T1000 (cell line): ENCODE results near the gene CYLD.
A peak's percentile ranks its signal among the peaks of the same experiment; 100 is the strongest.

Experiments used
- DNase-seq: peaks from one replicate; lab custom pipeline; 2025; ENCODE audit warnings: mixed read lengths; lab: John Stamatoyannopoulos, UW

Gene CYLD

DNA sequence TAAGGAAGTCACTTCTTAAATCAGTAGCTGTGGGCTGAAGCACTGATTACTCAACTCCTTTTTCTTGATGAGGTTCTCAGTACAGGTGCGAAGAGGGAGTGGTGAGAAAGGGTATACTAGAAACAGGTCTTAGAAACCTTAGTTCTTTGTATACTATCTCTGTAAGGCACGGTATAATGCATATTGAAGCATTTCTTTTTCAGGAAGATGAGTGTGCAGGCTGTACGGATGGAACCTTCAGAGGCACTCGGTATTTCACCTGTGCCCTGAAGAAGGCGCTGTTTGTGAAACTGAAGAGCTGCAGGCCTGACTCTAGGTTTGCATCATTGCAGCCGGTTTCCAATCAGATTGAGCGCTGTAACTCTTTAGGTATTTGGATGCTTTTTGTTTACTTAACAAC, 39.2 kb downstream of the CYLD start:
- DNase-seq: no peak

DNA sequence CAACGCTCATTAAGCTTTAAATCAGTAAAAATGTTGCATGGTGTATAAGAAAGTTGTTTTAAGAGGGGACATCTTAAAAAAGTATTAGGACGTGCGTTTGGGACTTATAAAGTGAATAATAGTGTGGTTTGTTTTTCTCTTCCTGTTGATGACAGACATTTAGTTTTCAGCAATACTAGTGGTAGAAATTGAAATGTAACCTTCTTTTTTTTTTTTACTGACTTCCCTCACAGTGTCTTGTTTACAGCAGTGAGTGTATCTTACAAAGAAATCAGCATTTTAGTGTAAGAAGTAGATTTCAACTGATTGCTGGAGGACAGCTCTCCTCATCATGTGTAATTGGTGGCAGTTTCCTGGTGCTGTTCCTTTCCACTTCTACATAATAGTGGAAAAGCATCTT, 39.6 kb downstream of the CYLD start:
- DNase-seq: no peak

DNA sequence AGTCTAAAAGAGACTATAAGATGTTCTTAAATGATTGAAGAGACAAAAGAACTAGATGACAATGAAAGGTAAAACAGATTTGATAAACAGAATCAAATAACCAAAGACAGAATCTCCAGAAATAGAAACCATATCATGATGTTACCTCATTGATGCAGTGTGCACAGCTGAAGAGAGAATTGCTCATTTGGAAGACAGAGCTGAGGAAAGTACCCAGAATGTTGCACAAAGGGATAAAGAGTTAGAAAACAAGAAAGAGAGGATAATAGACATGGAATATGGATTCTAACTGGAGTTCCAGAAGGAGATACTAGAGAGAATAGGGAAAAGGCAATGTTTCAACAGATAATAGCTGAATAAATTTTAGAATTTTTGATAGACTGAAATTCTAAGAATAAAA, 47.9 kb downstream of the CYLD start:
- no peak for DNase-seq

DNA sequence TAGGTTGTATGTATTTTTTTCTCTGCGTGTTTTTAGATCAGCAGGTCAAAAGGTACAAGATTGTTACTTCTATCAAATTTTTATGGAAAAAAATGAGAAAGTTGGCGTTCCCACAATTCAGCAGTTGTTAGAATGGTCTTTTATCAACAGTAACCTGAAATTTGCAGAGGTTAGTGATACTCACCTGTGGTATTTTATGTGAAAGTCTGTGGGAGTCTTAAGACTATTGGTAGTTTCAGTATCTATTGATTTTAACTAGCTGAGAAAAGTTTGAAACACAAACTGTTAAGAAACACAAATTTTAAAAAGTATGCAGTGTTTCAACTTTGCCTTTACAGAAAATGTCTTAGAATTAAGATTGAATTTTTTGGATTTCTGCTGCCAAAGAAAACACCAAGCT, 49.6 kb downstream of the CYLD start:
- no peak for DNase-seq

DNA sequence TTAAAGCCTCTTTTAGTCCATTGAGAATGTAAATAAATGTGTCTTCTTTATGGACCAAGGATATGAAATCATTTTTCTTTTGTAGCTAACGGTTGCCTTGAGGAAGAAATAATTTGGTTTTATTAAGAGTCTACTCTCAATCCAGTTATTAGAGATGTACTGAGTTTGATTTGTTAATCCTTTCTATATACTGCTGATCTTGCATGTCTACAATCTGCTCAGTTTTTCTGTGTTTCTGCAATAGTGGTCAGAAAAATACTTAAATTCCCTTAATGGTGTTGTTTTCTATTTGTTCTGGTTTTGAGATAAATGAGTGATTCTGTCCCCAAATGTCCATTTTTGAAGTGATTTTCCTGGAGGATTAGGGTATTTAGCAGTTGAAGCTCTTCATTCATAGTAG, 54.9 kb downstream of the CYLD start:
- DNase-seq: no peak

DNA sequence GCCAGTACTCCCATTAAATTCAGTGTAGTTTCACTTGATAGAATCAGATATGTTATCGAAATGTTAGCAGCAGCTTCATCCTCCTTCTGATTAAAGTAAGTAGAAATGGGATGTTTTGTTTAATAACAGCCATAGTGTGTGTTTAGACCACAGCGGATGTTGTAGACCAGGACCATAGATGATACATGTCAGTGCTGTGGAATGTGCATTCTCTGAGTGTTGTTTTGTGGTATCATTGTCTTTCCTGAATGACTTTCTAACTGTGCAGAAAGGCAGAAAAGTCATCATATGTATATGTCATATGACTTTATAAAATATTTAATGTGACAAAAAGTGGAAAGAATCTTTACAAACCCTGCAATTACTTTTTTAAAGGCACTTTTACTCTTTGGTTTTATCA, 55.6 kb downstream of the CYLD start:
- DNase-seq: no peak

DNA sequence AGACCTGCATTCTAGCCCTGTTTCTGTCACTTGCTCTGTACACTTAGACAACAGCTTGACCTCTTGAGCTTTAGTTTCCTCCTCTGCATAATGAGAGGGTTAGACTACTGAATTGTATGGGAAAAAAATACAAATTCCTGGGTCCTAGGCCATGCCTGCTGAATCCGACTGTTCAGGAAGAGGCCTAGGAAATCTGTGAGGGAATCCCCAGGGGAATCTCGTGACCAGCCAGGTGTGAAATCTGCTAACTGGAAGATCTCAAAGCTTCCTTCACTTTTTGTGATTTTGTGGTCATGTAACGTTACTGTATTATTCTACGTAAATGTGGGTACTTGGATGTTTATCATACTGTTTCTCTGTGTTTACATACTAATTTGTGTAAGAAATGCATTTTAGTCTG, 58.2 kb downstream of the CYLD start:
- DNase-seq: no peak

DNA sequence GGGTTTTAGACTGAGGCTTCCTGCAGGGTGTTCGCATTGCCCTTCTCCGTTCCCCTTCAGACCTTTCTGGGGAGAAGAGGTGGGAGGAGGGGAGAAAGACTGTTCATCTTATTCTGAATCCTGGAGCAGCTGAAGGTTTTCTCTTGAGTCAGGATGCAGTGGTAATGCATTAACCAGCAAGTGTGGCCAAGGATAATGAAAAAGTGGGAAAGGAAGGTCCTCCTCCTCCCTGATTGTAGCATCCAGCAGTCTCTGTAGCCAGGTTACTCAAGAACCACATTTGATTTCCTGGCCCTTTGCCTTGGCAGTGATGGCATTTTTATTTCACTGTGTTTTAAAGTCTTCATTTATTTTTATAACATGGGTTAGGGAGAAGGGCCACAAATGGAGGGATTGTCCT, 59.1 kb downstream of the CYLD start:
- DNase-seq: no peak

DNA sequence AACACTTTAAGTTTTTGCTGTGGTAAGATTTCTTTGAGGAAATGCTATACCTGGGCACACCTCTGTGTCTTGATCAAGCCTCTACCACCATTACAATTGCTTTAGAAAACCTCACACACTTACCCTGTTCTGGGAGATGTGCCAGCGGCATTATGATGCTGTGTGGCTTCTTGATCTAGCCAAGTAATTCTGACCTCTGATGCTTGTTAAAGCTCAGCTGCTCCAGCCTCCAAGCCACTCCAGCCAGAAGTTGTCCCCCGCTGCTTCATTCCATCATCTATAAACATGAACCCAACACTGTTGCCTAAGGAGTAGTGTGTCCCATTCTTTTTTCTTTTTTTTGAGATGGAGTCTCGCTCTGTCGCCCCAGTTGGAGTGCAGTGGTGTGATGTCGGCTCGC, 60.1 kb downstream of the CYLD start:
- DNase-seq: no peak

DNA sequence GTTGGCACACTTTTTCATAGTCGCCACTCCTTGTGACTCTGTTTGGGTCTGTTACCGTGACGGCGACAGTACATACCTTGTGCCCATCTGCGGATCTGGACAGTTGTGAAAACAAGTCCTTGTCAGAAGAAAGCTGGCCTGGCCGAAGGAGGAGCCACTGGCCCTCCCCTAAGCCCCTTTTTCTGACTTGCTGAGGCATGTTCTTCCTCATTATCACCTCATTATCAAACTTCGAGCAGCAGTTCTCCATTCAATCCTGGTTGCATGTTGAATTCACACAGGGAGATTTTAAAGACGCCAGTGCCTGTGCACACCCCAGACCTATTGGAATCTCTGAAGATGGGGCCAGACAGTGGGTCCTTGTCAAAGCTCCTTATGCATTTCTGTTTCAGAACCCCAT, 61.1 kb downstream of the CYLD start:
- no peak for DNase-seq

DNA sequence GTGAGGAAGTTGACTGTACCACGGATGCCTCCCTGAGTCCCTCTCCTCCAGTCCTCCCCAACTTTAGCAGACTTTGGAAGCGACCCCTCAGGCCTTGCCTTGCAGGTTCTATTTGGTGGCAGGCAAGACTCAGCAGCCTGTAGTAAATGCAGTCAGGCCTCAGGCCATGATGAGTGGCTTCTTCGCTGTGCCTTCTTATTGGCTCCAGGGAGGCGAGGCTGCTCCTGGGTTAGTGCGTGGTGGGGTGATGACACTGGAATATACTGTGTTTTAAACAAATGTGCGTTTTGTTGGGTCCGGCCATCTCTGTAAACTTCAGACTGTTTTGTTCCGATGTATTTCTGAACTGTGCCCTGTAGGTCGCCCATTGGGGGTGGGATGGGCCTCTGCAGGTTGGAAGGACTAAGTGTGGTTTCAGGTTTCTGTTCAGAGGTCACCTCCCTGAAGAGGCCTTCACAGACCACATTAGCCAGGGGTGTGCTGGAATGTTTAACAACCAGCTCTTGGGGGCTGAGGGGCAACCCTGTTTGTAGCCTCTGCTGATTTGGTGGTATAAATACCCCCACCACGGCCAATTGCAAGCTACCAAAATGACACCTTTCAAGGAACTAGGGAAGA, 62.5 kb downstream of the CYLD start:
- no peak for DNase-seq

DNA sequence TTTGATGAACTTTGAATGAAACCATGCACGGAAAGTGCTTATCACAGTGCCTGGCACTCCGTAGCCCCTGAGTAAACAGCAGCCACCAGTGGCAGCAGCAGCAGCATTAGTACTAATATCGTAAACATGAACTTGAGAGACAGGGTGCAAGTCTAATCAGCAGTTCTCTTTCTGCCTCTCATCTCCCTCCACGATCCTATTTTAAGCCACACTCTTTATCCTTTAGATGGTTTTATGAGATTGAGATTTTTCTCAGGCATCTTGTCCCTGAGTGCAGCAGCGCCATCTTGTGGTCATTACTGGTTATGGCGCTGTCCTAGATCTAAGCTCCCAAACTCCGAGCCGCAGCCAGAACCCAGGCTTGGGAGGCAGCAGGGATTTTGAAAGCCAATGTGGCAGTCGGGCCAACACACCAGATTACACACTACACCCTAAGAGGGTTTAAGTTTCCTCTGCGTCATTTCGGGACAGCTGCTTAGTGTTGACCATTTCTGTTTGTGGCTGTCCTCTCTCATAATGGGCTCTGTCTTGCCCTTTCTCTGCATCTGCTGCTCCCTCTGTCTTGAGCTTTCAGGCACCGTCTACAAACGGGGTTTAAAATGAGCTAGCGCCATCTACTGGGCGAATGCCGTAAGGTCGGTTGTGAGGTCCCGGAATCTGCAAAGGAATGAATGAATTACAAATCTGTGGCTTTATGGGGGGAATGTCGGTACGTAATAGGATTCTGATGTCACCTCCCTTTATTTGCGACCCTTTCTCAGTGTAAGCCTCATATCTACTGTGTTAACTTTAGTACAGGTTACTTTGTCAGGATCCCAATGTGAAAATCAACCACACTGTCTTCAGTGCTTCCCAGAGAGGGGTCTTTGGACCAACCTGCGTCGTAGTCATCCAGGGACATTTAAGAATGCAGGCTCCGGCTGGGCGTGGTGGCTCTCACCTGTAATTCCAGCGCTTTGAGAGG, 64.5 kb downstream of the CYLD start:
- peak; percentile 78 for DNase-seq

DNA sequence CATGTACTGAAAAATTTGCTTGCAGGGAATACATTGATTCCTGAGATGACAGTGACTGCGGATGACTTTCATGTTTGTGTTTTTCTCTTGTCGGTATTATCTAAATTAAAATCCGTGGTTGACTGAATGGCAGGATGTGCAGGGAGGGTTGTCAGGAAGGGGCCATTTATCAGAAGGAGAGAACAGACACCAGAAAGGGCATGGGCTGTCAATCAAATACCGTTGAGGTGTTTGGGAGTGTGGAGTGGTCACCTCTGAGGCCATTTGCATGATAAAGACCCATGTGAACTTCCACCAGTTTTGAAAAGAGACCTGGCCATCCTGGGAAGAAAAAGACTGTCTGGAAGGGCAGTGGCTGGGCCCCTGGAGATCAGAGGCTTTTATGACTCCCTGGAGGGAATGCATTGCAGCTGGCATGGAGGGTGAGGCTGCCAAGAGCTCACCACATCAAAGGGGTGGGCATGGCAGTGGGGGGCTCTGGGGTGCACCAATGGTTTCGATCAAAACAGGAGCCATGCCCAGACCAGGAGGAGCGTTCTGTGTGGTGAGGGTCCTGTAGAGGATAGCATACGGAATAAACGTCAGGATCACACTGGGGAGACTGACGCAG, 67.1 kb downstream of the CYLD start:
- no peak for DNase-seq

DNA sequence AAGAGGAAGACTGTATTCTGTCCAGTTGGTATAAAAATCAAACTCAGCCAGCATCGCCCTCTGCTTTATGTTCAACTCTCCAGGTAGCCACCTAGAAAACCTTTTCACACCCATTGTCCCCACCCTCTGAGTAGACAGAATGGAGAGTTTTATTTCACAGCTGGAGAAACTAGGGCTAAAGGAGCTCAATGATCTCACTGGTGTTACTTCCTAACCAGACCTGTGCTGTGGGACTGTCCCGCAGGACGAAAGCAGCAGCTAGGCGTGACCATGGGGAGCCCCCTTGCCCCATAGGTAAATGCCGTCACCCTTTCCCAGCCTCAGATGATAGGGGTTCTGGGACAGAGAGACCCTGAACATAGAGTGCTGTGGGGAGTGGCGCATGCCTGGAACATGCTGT, 67.7 kb downstream of the CYLD start:
- DNase-seq: no peak

DNA sequence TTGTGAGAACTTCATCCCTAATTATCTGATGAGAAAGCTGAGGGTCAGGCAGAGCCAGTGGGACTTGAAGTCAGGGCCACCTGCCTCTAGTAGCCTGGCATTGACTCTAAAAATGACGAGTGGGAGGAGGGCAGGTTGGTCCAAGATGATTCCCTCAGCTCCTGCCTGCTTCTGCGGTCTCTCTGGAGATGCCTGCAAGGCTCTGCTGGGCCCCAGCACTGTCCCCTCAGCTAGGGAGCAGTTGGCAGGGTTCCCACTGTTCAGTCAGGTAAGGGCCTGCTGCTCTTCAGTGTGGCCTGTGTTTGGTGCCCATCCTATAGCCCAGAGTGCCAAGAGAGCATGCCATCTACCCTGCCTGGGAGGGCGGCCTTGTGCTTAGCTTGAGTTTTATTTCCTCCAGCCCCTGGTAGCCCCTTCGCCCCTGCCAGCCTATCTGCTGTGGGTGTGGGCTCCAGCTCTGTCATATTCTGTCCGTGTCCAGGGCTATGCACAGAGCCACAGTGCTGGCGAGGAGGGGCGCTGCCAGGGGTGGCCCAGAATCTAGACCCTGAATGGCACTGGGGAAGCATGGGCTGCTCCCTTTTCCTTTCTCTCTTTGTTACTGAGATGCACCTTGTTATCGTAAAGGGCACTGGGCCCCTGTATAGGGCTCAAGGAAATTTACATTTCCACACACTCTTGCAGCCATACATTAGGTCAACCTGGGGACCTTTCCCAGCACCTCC, 68.5 kb downstream of the CYLD start:
- no peak for DNase-seq

DNA sequence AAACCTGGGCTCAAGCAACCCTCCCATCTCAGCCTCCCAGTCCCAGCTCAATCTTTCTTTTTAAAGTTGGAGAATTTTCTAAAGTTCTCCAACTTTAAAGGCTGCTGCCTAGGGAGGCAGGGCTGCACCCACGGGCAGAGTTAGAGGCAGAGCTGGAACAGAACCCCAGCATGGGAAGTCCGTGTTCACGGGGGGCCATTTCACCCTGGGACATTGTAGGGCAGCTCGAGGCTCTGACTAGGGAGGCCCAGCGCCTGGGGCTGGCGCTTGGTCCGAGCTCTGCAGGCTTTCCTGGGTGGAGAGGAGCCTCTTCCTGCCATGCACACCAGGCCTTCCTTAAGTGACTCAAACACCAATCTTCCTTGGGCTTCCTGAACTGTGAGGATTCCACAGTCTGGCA, 70.2 kb downstream of the CYLD start:
- DNase-seq: no peak

DNA sequence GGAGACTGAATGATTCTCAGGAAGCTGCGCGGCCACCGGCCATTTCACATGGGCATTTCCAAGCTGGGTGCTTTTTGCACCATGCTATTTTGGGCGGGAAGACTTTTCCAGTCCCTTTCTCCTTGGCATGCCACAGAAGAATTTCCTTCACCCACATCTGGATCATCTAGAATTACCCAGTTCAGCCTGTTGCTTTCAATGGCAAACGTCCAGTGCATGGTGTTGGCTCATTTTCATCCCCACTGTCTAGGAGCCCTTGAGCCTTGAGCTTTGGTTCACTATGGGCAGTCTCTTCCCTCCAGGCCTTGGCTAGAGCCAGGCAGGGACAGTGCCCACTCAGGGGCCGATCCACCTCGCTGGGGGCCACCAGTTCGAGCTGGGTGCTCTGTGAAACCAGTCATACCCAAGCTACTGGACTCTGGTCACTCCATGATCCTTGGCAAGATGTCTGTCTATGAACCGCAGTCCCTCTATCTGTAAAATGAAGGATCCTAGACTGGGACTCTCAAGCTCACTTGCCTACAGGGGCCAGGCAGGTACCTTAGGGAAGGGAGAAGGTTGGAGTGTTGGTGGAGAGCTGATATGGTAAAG, 71.1 kb downstream of the CYLD start:
- no peak for DNase-seq

DNA sequence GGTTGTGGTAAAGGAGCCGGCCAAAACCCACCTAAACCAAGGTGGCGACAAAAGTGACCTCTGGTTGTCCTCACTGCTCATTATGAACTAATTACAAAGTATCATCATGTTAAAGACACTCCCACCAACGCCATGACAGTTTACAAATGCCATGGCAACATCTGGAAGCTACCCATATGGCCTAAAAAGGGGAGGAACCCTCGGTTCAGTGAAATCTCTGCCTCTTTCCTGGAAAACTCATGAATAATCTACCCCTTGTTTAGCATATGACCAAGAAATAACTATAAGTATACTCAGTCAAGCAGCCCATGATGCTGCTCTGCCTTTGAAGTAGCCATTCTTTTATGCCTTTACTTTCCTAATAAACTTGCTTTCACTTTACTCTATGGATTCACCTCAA, 72.2 kb downstream of the CYLD start:
- DNase-seq: no peak

DNA sequence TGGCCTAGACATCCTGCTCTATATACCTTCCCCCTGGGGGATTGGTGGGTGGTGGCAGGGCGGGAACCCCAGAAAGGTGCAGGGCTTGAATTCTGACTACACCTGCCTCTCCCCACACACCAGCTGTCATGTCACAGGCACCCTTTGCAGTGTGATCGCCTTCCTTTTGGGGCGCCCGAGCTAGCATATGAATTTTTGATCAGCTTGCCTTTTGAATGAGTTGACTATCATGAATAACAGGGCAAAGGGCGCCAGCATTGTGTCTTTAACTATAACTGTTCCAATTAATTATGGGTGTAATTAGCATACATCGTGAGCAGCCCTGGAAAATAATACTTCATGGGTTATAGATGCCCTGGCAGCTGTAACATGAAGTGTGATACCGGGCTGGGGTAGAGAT, 72.7 kb downstream of the CYLD start:
- DNase-seq: no peak

DNA sequence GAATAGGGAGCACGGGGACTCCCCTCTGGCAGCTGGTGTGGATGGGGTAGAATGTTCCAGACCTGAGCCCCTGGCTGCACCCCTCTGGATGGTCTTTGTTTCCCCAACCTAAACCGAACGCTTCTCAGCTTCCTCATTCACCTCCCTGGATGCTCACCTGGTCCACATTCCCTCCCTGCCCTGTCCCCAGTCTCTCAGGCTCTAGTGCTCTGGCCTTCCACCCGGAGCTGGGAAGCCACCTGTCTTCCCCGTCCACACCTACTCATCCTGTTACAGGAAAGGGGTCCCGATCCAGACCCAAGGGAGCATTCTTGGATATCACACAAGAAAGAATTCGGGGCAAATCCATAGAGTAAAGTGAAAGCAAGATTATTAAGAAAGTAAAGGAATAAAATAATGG, 73.5 kb downstream of the CYLD start:
- DNase-seq: no peak

DNA sequence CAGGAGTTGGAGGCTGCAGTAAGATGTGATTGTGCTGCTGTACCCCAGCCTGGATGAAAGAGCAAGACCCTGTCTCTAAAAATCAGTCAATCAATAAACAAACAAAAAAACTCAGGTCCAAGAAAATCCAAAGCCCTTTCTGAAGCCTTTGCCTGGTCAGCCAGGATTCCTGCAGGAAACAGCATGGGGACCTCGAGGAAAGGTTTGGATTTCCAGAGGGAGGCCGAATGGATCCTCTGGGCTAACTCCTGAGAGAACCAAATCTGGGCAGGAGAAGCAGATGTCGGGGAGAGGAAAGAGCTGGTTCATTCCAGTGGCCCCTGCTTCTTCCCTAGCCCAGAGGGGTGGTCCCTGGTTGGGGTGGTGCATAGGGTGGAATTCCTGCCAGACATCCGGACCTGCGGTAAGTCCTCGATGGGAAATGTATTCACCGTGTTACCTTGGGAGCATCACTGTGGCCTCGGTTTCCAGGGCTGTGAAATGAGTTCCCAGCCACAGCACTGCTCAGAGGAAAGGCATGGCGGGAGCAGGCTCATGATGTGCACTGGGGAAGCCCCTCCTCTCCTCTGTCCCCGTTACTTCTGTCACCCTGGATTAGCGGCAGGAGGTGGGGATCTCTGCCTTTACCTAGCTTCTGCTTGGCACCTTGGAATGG, 75.1 kb downstream of the CYLD start:
- no peak for DNase-seq

DNA sequence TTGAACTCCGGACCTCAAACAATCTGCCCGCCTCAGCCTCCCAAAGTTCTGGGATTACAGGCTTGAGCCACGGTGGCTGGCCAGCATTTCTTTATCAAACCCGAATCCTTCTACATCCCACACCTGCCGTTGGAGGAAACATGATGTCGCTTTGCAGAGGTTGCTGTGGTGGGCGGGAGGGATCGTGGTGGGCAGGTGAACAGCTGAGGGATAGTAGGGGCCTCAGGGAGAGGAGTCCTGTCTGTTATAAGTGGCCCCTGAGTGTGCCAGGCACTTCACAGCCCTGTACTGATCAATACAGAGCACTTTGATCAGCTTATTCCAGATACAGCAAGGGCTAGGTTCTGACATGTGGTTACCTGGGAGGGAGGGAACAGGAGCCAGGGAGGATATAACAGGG, 76.5 kb downstream of the CYLD start:
- DNase-seq: no peak
